Activated gamma-delta T cell treated with anti-CD3 and anti-CD28 coated beads, Interleukin-2, amount 50 U/mL, for 16 hours (primary cell): ENCODE results near the gene NR3C1.
A peak's percentile ranks its signal among the peaks of the same experiment; 100 is the strongest.

Experiments used
- DNase-seq: peaks from one replicate; pipeline ENCODE4 v3.0.0-alpha.2; 2020; ENCODE audit warnings: low read depth

The NR3C1 gene

DNA sequence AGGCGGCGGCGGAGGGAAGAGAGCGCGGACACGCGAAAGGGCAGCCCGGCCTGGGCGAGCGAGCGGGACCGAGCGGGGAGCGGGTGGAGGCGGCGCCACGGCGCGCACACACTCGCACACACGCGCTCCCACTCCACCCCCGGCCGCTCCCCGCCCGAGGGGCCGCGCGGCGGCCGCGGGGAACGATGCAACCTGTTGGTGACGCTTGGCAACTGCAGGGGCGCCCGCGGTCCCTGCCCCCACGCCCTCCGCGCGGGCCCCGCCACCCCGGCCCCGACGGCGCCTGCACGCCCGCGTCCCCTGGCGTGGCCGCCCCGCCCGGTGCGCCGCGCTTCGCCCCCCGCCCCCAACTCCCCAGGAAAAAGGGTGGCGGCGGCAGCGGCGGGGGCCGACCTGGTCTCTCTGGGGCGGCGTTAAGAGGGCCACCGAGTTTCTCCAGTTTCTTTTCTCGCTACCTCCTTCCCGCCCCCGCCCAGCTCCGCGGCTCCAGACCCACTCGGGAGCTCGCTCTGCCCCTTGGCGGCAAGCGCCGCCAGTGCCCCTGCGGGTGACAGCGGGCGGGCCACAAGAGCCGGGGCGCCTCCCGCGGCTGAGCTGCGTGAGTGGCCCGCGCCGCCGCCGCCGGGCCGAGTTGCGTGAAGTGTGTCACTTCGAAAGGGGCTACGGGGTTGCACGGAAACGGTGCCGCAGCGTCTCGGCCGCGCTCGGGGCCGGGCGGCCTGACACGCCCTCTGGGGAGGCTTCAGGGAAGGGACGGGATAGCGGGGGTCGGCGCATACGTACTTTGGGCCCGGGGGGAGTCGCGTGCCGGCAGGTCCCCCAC, at the start of gene NR3C1:
Gene NR3C1 (minus strand): TSS at position 94 of the 823 bp plus-strand sequence. CDS start 2,847 bp downstream, outside the sequence.
- DNase-seq: peak; percentile 82

DNA sequence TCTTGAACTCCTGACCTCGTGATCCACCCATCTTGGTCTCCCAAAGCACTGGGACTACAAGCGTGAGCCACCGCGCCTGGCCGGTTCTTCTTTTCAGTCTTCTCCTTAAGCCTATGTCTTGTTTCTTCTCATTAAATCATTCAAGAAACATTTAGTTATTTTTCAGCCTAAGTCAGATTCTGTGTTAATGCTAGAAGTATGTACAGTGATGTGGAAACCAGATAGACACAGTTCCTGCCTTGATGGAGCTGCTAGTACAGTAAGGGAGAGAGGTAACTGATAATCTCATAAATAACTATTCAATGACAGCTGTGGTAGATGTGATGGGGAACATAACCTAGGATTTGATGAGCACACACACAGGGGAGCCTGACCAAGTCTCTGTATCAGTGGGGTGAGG, 46.3 kb upstream of the NR3C1 start:
- no peak for DNase-seq

DNA sequence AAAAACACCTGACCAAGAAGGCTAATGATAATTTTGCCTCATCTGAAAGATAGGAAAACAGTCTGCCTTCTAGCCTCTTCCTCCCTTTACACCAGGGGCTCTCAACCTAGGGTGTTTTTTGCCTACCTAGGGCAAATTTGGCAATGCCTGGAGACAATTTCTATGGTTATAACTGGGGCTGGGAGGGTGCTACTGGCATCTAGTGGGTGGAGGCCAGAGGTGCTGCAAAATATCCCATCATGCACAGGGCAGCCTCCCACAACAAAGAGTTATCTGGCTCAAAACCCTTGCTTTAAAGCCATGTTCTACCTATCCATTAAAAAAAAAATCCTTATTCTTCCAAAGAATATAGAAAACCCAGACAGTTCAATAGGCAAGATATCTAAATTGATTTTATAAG, 45.0 kb upstream of the NR3C1 start:
- DNase-seq: no peak

DNA sequence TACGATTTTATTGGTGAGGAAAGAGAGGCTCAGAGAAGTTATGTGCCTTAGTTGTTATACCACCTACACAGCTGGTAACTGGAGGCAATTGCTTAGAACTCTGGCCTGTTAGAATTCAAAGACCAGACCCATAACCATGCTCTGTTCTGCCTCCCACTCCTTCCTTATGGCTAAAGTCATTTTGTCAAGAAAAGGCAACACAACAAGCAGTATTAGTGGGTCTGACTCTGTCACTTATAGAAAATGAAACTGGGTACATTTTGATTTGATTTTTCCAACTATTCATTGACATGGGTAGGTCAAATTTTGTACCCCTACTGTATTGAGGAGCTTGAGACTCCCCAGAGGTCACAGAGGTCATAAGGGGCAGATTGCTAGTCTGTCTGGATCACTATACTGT, 44.5 kb upstream of the NR3C1 start:
- DNase-seq: no peak

DNA sequence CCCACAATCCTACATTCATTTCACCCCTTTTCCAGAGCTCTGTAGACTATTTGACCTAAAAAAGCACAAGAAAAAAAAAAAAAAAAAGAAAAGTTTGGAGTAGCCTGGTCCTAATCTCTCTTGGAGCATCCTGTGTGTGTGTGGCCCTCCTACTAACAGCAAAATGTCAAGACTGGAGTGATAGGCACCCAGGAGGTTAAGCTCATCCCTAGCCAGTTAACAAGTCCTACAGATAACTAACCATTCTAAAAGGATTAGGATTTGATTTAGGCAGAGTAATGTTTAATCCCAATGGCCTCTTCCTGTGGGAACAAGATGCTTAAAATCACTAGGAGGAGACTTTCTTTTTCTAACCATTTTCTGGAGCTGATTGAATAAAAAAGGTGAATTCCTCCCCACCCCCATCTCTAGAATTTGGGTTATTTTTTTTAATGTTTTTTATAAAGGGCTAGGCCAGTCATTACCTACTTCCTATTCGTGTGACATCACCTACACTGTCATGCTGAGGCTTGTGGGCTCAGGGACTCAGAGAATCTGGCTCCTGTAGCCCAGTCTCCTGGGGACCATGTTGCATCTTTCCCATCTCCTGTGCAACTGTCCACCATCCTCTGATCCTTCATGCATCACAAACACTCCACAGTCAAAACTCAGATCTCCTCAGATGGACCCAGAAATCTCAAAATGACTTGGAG, 43.2 kb upstream of the NR3C1 start:
- no peak for DNase-seq

DNA sequence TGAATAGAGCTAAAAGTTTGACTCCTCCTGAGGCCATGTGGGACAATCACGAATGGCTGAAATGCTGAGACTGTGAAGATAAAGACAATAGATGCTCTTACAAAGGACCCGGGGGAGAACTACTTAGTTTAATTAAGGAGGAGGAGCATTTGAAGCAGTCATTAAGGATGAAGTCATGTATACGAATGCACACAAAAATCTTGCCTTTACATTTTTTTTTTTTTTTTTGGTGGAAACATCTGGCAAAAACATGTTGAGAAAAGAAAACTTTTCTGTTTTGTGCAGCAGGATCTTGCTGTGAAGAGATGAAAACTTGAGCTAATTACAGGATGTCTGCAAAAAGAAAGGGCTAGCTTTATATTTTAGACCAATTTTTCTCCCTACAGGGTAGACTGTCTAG, 42.3 kb upstream of the NR3C1 start:
- no peak for DNase-seq

DNA sequence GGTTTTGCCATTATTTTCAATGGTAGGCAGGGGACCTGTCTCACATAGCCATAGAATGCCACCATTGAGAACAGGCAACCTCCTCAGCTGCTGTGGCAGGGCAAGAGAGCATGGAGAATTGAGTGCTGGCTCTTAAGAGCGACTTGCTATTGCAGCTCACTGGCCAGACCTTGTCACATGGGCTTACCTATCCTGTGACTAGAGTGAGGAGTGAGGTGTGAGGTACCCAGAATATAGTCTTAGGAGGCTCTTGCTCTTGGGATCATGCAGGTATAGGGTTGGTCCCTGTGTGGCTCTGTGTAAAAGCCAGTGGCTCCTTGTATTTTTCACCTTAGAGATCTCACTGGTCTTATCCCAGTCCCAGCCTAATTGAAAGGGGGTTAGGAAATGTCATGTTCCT, 39.8 kb upstream of the NR3C1 start:
- no peak for DNase-seq

DNA sequence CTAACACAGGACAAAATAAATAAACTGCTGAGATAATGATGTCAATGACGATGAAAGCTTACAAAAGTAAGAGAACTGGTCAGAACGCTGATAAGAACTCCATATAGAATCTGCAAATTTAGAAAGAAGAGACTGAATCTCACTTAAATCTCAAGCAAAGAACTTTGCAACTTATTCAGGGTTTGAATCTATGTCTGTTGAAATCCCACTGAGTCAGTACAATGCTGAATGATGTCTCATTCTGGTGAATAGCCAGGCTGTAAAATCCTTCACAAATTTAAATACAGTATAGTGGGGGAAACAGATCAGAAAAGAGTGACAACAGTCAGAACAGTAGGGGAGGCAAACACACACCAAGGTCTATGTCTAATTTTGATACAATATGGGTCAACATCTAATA, 38.9 kb upstream of the NR3C1 start:
- DNase-seq: no peak

DNA sequence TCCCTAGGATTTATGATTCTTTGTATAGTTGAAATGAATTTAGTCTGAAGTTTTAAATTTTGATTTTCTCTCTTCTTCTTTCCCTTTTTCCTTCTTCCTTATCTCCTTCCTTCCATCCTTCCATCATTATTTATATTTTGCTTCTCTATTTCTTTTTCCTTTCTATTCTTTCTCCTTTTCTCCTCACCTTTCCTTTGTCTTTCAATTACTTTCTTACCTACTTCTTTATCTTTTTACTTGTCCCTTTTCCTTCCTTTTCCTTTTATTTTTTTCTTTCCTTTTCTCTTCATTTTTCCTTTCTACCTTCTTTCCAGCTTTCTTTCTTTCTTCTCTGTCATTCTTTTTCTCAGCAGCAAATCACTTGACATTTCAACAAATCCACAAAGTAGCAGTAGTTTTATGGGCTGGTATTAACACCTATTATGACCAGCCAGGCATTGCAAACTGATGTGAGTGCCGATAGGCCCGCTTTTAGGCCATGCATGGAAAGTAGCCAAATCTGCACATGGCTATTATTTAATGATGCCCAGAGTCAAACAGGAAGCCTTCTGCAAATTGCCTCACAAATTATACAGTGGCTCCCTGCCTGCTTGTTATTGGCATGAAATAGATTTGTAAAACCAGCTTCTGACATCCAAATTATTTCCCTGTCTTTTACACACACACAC, 37.1 kb upstream of the NR3C1 start:
- DNase-seq: no peak

DNA sequence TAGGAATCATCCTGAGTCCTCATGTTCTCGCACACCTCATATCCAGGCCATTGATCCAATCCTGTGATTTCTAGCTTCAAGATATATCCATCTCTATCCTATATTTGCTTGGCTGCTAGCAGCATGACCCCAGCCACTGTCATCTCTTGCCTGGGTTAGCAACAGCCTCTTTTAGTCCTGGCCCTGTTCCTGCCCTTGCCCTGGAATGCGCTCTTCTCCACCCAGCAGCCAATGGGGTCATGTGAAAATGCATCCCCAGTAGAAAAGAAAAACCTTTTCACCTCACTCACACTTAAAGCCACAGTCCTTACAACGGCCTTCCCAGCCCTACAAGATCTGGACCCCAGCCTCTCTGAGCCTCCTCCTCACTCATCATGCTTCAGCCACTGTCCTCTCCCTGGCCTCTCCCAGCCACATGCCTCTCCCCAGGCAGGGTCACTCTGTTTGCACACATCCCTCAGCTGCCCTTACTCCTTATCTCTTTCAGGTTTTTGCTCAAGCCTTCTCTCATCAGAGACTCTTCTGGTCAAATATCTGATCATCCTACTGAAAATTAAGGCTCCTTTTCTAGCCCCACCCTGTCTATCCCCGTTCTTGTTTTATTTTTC, 34.3 kb upstream of the NR3C1 start:
- no peak for DNase-seq

DNA sequence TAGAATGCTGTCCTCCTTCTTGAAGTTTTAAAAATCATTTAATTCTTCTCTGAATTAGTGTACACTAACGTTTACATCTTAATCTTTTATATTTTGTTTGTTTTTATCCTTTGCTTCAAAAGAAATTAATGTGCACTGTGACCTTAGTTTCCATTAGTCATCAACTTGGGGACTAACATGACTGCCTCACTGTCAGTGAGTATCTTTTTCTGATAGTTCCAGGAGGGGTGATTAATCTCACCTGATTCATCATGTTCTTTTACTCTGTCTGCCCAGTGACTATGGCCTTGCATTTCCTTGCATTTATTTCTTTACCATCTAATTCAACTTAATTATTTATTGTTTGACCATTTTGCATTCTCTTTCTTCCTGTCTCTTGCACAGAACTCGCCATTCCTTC, 33.4 kb upstream of the NR3C1 start:
- DNase-seq: no peak

DNA sequence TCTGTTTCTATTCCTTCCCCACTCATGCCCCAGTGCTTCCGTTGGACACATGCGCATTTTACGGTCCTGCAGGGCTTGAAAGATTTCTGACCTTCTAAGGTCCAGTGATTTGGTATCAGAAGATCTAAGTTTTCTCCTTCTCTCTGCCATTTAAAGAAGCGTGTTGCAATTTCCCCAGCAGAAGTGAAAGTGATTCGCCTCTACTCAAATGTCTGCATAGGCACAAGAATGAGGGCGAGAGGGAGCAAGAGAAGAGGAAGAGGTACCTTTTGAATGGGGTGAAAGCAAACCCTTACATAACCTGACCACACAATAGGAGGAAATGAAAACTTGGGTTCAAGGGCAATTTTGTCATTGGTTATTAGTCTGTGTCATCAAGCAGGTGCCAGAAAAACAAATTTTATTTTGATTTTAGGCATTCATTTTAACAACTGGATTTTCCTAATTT, 31.7 kb upstream of the NR3C1 start:
- no peak for DNase-seq

DNA sequence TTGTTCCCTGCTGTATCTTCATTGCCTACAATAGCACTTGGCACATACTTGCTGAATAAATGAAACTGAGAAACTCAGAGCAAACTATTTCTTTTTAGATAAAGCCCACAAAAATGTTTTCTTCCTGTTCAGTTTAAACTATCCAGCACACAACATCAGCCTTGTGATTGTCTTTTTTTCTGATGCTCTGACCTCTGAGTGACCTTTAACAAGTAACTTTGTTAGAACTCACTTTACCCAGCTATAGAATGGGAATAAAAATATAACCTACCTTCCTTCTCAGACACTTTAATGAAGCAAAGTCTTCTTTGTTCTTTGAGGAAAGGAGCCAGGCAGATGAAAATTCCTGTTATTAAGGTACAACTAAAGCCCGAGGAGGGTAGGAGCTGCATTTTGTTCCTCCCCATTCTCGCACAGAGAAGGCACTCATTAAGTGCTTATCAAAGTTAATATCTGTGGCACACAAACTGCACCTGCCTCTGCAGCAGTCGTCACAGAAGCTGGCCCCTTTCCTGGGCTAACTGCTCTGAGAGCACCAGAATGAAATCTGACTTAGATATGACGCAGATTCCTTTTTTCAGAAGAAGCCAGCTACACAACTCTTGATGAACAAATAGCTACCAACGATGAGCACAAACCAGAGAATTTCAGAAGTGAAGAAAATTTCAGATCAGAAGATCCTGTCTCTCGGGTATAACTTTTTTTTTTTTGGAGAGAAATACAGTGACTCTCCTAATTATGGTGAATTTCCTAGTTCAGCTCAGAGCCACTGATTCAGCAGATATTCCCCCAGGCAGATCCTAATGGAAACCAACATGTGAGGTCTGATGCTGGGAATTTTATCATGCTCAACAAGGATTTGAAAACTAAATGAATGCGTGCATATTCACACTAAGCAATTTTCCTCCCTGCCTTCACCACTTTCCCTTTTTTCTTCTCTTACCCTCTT, 31.0 kb upstream of the NR3C1 start:
- DNase-seq: no peak

DNA sequence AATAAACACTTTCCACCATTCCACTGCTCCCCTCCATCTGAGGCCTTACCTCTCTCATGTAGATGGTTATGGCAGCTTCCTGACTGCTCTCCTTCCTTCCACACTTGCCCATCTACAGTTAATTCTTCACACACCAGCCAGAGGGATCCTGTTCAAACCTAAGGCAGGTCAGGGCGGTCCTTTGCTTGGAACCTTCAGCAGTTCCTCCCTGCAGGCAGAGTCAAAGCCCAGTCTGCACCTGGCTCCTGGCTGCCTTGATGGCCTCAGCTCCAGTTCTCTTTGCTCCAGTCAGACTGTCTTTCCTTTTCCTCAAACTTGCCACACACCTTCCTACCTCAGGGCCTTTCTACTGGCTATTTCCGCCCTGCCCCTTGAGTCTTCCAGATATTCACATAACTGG, 30.2 kb upstream of the NR3C1 start:
- DNase-seq: no peak

DNA sequence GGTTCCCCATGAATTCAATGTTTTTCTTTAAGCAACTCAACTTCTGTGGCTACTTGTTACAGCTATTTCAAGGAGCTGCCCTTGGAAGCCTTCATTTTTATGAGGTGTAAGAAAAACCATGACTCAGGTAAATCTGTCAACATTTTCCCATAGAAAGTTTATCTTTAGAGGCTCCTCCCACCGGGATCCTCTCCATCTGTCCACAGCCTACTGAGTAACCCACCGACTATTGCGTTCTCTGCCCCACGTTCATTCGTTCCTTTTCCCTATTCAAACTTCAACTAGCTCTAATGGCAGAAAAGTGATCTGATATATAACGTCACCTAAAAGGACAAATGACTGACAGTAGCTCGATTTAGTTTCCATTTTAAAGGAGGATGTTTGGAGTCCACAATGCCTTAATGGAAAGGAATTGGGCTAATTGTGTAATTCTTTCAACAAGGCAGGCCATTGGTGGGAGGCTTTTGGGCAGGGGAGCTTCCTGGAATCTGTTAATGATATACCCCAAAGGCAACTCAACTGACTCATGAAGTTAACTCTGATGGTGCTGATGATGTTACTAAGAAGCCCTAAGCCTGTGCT, 29.3 kb upstream of the NR3C1 start:
- no peak for DNase-seq

DNA sequence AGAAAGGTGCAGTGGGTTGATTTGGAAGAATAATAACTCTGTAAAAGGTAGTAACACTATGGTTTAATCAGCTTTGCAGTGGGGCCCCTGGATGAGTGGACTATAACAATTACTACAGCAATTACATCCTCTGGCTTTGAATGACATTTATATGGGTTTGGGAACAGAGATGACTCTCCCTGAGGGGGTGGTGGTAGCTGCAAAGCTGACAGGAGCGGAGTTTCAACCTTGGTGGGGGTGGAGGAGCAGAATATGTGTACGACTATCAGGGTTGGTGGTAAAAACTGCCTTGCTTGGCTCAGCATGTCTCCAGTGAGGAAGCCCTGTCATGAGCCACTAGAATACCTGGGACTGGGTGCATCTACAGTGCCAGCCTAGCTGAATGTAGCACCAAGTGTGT, 28.3 kb upstream of the NR3C1 start:
- DNase-seq: no peak

DNA sequence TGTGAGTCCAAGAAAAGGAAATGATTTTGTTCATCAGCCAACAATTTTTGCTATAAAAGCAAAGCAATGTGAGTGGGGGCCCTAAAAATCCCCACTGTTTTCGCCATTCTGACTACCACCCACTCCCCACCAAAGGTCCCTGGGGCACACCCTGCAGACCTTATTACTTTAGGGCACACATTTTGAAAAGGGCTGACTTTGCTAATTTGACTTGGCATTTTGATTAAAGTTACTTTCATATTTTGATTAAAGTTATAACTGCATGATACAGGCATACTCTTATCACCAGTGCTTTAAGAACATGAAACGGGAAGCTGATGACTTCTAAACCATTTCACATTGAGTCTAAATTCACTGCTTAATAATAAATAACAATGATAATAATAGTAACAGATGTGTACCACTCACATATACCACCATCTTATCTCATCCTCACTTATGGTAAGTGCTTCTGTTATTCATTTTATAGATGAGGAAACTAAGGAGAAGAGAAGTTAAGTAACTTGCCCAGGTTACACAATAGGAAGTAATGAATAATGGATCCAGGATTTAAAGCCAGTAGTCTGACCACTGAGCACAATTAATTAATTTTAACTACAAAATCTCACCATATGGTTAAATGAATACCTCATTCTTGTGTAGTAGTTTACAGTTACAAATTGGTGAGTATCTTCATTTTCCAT, 25.4 kb upstream of the NR3C1 start:
- no peak for DNase-seq

DNA sequence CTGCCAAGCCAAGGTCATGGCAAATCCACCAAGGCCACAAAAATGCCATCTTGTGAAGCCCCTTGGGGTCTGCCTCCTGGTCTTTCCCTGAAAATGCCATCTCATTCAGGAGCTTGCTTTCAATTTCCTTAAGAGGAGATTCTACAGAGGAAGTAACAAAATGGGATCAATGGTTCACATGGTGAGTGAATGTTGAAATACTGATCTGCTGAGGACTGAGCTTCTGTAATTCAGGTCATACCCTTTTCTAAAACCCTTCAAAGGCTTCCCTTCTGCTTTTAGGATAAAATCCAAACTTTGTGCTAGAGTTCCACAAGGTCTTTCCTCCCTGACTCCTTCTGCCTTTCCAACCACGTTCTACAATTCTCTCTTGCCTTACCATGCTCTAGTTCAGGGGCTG, 24.7 kb upstream of the NR3C1 start:
- no peak for DNase-seq

DNA sequence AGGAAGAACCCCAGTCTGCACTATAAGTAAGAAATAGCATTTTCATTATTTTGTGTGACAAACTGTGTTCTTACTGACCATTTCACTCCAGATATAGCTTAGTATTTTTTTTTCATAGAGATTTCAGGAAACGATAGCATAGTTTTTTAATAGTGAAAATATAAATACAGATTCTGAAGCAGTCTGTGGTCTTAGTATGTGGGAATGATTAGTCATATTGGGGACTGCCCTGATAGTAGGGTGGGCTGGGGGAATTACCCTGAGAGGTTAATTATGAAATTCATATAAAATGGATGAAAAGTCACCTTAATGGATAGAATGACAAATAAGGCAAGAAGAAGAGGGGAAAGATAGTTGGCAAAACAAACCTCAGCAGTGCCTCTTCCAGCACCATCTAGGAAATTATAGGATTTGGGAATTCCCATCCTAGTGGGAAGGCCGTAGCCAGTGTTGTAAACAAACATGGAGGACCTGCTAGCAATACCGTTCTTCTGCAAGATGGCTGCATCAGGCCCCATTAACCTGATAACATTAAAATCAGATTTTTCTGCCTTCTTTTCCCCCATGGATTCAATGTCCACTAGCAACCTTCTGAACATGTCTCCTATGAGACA, 23.7 kb upstream of the NR3C1 start:
- DNase-seq: no peak

DNA sequence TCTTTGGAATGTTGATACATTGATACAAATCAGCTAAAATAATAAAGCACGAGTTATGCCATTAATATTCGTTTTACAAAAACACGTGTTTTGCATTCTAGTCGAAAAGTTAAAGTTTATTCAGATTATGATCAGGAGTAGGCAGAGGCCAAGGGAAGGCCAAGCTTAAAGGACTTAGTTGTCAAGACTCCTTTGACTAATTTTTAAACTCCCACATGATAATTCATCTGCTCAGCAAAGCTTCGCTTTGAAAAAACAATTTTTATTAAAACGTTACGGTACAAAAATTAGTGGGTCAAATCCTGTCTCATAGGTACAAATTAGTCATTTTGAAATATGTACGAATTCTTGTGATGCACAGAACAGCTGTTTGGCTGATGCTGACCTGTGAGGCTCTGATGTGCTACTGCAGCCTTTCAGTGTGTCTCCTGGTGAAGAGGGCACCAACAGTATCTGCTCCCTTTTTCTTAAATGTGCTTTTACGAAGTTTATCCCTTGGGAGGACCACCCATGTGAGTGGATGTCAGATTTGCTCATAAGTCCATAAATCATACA, 23.0 kb upstream of the NR3C1 start:
- no peak for DNase-seq
